Stimulated activated CD4-positive, alpha-beta T cell treated with anti-CD3 and anti-CD28 coated beads, Interleukin-1b, Interleukin-23, amount 100 ng/mL, for 24 hours (primary cell): Measurements from ENCODE around the gene FKBP2.
"Not testable (repeated sequence)": the region's sequence is repeated elsewhere in the genome, so short reads cannot be mapped to it uniquely, and the experiment has no call there.

Source experiments
- DNase-seq, 4 experiments: peaks; one replicate each; pipeline ENCODE4 v3.0.0-alpha.2; 2020; ENCODE audit warnings: low read depth in 4 of 4, low spot score in 1 of 4

The FKBP2 gene

DNA sequence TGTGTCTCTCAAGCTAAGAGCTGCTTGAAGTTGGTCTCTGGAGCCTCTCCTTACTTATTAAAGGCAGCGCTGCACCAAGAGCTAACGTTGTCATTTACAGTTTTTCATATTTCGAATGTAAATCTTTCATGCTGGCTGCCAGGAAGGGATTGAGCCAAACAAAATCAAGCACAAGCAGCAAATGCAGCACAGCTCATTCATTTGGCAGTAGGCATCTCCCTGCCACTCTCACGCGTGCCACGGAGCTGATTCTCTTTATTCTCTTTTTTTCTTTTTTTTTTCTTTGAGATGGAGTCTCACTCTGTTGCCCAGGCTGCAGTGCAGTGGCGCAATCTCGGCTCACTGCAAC is 8.0 kb upstream of the FKBP2 start:
- DNase-seq: no peak

DNA sequence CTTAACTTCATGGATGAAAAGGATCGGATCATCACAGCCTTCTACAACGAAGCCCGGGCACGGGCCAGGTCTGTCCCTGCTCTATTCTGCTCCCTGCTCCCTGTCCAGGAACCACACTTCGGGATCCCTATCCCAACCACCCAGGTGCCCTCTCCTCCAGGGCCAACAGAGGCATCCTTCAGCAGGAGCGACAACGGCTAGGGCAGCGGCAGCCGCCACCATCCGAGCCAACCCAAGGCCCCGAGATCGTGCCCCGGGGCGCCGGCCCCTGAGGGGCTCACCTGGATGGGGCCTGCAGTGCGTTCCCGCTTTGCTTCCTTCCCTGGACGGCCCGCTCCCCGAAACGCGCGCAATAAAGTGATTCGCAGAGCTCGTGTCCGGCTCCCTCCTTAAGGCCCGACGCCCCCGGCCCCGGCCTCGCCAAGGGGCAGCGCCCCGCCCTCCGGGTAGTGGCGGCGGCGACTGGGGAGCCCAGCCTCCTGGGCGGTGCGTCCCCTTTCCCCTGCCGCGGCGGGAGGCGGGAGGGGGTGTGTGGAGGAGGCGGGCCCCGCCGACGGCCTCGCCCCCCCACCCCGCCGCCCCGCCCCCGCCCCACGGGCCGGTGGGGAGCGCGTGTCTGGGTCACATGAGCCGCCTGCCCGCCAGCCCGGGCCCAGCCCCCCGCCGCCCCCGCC is 6.8 kb upstream of the FKBP2 start, which contains the start of gene VEGFB:
VEGFB (plus strand) TSS at position 672 of the 674 bp plus-strand sequence. CDS start 250 bp downstream, outside the sequence.
- peak in 2 of 4 experiments; percentile 48 to 71 for DNase-seq

GRCh38 chr11:64234647-64235379 is 6.1 kb upstream of the FKBP2 start:
- DNase-seq: peak in 1 of 4 experiments; percentile 24

- no peak for DNase-seq
These were observed 5.3 kb upstream of the FKBP2 start for GRCh38 chr11:64235437-64236161.

DNA sequence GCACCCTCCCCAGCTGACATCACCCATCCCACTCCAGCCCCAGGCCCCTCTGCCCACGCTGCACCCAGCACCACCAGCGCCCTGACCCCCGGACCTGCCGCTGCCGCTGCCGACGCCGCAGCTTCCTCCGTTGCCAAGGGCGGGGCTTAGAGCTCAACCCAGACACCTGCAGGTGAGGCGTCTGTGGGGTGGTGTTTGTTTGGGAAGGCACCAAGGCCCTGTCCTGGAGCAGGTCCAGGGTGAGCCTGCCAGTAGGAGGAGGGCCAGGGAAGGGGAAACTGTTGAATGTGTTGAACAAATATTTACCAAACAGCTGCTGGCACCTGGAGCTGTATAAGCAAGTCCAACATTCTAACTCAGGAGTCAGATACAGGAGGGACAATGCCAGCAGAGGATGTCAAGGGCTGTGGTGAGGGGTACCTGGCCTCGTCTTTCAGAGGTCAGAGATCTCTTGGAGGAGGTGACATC is 3.4 kb upstream of the FKBP2 start:
- DNase-seq: no peak

DNA sequence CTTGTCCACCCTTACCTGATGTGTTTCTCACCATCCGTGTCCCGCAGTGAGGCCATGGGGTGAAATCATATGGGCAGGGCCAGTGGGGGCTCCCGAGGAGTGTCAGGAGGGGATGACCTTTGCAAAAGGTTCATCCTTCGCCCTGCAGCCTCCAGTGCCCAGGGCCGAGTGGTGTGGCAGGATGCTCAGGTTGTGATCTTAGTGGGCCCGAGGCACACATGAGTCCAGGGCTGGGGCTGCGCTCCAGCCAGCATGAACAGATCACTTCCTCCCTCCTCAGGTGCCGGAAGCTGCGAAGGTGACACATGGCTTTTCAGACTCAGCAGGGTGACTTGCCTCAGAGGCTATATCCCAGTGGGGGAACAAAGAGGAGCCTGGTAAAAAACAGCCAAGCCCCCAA is 2.8 kb upstream of the FKBP2 start:
- no peak for DNase-seq

GRCh38 chr11:64238999-64239398 is 1.9 kb upstream of the FKBP2 start:
- DNase-seq: no peak

- DNase-seq: no peak
These were observed 1.0 kb upstream of the FKBP2 start for GRCh38 chr11:64239662-64240434.

DNA sequence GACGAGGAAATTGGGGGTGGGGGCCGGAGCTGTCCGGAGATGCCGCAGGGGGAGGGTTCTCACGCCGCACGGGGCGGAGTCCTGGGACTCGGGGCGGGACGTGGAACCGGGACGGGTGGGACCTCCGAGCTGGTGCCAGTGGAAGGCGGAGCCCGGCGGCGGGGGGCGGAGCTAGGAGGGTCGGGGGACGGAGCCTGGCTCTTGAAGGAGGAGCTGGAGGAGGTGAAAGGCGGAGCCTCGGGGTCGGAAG is 271 bp downstream of the FKBP2 start:
- DNase-seq: peak; percentile 96 to 100 (median 100)

DNA sequence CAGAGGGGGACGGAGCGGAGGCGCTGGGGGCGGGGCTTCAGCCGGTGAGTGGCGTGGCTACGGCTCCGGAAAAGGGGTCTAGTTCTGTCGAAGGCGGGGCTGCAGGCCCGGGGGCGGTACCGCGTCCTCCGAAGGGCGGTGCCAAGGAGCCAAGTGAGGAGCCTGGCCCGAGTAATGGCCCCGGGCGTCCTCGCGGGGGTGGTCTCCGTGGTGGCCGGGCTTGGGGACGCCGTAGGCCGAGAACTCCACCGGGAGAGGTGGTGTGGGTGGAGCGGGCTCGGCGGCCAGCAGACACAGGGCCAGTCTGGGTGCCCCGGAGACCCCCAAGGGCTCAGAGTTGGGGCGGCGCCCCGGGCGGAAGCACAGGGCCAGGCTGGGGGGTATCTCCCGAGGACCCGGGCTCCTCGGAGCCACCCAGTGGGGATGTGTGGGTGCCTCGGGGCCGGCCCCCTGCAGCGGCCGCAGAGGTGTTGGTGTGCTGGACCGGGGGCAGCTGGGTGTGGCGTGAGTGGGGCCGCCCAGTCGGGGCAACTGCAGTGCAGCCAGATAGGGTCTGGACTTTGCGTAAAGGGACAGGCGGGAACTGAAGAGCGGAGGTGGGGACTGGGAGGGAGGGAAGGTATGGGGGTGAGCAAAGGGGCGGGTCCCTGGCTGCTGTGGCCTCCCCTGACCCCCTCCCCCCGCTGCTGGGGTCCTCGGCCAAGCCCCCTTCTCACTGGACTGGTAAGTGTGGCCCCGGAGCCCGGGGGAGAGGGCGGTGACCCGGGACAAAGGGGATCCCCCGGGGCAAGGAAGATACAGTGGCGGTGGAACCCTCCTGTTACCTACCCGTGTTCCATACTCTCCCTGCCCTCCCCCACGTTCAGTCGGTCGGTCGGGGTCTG is 838 bp downstream of the FKBP2 start:
- DNase-seq: no peak

DNA sequence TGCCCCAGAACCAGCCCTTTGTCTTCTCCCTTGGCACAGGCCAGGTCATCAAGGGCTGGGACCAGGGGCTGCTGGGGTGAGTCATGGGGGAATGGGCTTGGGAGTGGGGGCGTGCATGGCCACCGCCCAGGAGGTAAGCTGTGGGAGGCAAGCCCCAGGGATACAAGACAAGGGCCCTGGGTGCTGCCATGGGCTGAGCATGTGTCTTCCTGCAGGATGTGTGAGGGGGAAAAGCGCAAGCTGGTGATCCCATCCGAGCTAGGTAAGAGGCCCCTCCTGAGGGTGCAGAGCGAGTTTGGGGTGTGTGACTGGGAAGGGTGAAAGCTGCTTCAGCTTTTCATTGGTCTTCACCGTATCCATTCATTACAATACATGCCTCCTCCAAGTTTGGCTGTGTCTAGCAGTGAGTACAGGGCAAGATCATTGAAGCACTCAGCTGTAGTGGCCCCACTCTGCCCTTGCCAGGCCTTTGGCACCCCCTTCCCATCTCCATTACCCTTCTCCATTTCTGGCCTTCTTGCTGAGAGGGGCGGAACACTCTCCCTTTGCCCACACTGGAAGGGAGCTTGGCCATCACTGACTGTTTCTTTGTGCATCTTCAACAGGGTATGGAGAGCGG is 2.5 kb downstream of the FKBP2 start:
- no peak for DNase-seq

DNA sequence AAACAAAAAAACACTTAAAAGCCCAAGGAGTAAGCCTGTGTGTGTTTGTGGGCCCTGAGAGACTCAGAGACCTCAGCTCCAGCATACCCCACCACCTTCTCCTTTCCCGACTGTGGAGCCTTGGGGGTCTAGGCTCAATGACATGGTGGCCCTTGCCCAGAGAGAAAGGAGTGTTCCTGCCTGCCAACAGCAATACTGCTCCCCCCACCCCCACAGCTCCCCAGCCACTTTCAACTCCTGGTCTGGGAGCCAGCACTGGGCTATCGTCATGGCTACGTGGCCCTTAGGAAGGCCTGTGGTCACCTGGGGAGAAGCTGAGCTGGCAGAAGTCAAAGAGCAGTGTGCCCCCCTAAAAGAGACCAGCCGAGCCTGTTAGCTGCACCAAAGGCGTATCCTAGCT is 3.2 kb downstream of the FKBP2 start:
- DNase-seq: no peak

DNA sequence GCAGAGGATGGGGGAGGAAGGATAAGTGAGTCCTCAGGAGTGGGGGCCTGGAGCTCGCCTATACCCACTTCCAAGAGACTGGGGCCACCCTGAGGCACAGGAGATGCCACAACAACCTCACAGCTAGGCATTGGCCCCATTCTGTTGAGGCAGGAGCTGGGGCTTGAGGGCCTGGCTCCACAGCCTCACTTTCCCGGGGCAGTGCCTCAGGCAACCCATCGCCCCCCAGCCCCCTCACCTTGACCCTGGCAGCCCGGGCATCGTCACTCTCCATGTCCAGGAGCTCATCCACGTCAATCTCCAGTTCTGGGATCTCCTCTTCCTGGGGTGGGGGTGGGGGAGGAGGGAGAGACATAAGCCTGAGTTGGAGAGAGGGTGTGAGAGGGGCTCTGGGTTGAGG is 4.1 kb downstream of the FKBP2 start:
- DNase-seq: no peak

- DNase-seq: no peak
These were observed 4.5 kb downstream of the FKBP2 start for GRCh38 chr11:64245401-64245796.

DNA sequence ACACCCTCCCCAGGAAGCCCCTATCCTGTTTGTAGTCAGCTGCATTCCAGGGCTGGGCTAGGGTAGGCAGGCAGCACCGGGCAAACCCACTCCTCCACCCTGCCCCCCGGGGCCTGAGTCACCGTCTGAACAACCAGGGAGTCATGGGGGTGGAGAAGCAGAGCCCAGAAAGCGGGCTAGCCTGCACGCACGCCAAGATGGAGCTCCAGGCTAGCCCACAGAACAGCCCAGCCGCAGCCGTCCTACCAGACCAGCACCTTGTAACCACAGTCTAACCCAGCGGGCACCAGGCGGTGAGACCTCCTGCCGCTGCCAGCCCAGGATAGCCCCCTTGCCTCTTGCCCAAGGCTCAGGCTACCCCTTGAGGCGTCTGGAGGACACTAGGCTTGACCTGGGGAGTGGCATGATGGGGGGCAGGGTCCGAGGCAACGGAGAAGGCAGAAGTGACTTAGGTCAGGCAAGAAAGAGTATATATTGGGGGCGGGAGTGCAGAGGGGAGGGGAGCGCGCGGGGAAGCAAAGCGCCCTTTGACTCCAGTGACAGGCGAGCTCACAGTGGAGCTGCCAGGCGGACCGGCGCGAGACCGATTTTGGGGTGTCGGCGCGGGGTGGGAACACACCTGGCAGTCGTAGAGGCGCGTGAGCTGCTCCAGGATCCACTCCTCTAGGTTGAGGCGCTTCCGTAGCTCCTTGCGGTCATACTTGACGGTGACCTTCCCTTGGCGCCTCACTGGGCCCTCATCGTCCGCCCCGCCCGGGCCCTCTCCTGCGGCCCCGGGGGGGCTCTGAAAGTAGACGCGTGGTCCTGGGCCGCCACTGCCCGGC is 5.1 kb downstream of the FKBP2 start:
- DNase-seq: peak in 2 of 4 experiments; percentile 71 to 84

DNA sequence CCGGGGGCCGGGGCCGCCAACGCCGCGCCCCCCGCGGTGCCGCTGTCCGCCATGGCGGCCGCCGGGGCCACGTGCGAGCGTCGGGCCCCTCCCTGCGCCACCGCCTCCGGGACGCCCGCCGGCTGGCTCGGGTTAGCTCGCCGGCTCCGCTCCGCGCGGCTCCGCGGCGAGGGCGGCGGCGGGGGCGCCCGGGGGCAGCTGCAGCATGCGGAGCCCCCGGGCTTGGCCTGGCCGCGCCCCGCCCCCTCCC is 5.7 kb downstream of the FKBP2 start:
- not testable (repeated sequence) for DNase-seq

DNA sequence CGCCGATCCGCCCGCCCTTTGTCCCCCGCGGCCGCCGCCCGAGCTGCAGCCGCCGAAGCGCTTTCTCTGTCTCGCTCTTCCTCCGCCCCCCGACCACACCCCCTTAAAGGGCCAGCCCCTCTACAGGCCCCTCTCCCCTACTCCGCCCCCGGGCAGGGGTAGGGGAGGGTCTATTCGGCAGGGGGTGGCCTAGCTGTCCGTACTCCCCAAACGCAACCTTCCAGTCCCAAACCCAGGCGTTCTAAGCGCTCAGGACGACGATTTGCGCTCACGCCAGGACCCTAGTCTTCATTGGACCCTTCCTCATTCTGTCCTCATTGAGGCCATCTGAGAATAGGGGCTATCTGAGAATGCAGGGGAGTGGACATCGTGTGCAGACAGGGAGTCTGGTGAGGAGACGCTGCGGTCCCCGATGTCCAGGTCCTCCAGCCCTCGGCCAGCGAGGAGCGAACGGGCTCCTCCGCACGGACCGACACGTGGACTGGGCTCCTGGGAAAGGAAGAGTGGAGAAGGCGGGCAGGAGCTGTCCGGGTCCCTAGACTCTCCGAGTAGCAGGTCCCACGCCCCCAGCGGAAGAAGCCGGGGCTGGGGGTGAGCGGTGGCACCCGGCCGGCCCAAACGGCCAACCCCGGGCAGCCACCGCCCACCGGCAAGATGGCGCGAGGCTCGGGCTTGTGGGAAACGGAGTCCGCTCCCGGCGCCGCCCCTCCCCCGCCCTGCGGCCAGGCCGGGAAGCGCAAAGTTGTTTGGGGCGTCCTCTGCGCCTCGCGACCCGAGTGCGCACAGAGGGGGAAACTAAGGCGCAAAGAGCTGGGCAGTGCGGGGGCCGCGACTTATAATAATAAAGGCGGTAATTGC is 6.2 kb downstream of the FKBP2 start, which contains the start of gene PPP1R14B:
PPP1R14B (minus strand) TSS at position 73 of the 858 bp plus-strand sequence. CDS start 270 bp downstream, outside the sequence.
- peak in 2 of 4 experiments; percentile 77 to 85 for DNase-seq
